ENCODE measurements around the gene TNRC18. TPM values are rescaled to one million over a fixed set of nuclear protein-coding genes. Genes with fewer than 3 reads are reported as not detected.
"Not testable (repeated sequence)": the region's sequence is repeated elsewhere in the genome, so short reads cannot be mapped to it uniquely, and the experiment has no call there.

The TNRC18 gene
- total RNA-seq, 6 donors from 2014 or later = 101 to 617 (median 128) TPM

DNA sequence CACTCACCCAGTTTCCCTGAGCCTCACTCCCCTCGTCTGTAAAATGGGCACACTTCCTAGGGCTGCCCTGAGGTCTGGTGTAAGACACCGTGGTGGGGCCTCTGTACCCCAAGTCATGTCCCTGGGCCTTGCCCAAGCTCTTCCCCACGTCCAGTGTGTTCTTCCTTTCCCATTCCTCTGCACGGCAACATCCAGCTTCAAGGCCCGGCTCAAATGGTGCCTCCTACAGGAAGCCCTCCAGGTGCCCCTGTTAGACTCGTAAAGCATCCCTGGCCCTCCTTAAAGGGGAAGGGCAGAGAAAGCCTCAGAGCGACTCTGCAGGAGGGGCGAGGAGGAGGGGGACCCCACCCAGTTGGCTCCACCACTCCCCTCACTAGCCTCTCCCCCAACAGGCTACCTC lies 132.3 kb downstream of the TNRC18 start:
- H3K4me1 ChIP-seq = no peaks in the 10 kb centered on the region
- ATAC-seq (ENCODE audit: low FRiP score in 2 of 2) = no peak
- no peaks in the 10 kb centered on the region for H3K36me3 ChIP-seq
- no peak for DNase-seq
- no peaks in the 10 kb centered on the region for H3K9me3 ChIP-seq
- H3K27ac ChIP-seq = no peak overlapping the region
- WGBS, 2 donors = 84% methylated on average over 6 to 7 of the region's 8 CpGs
- no peaks in the 10 kb centered on the region for H3K27me3 ChIP-seq
- H3K4me3 ChIP-seq = no peak overlapping the region
- no peak for TF ChIP-seq POLR2A (IDR thresholded peaks at IDR 0.05)
- TF ChIP-seq EP300 (IDR thresholded peaks at IDR 0.05) = no peak
- TF ChIP-seq, protein P1, sequence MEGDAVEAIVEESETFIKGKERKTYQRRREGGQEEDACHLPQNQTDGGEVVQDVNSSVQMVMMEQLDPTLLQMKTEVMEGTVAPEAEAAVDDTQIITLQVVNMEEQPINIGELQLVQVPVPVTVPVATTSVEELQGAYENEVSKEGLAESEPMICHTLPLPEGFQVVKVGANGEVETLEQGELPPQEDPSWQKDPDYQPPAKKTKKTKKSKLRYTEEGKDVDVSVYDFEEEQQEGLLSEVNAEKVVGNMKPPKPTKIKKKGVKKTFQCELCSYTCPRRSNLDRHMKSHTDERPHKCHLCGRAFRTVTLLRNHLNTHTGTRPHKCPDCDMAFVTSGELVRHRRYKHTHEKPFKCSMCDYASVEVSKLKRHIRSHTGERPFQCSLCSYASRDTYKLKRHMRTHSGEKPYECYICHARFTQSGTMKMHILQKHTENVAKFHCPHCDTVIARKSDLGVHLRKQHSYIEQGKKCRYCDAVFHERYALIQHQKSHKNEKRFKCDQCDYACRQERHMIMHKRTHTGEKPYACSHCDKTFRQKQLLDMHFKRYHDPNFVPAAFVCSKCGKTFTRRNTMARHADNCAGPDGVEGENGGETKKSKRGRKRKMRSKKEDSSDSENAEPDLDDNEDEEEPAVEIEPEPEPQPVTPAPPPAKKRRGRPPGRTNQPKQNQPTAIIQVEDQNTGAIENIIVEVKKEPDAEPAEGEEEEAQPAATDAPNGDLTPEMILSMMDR (IDR thresholded peaks at IDR 0.05) = no peak
- TF ChIP-seq POLR2AphosphoS5 (IDR thresholded peaks at IDR 0.05) = no peak

DNA sequence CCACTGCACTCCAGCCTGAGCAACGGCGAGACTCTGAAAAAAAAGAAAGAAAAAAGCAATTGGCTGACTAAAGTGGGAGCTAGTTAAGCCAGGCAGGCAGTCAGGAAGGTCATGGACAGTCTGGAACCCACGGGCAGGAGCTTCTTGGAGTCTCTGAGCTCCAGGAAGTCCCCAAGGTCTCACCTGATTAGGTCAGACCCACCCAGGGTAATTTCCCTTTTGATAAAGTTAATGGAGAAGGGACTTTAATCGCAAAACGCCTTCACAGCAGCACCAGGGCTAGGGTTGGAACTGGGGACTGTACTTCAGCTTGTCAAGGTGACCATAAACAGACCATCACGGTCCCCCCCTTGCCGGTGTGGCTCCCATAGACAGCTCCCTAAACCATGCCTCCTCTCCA lies 134.3 kb downstream of the TNRC18 start:
- Histone ChIP-seq H3K36me3 (no peaks in the 10 kb centered on the region), H3K9me3 (no peaks in the 10 kb centered on the region), H3K27me3 (peaks cover 0 to 3% (median 0%) of the 10 kb centered on the region in 4 donors), H3K27ac (no peak overlapping the region), H3K4me3 (no peak overlapping the region), H3K4me1 (peaks cover 0 to 5% (median 2%) of the 10 kb centered on the region in 4 donors)
- DNase-seq (no peak), ATAC-seq (ENCODE audit: low FRiP score in 2 of 2) (no peak)
- WGBS, 2 donors = 92% methylated on average over 5 to 7 of the region's 7 CpGs
- no peak for TF ChIP-seq POLR2A (IDR thresholded peaks at IDR 0.05)
- no peak for TF ChIP-seq EP300 (IDR thresholded peaks at IDR 0.05)
- TF ChIP-seq POLR2AphosphoS5 (IDR thresholded peaks at IDR 0.05) = no peak

DNA sequence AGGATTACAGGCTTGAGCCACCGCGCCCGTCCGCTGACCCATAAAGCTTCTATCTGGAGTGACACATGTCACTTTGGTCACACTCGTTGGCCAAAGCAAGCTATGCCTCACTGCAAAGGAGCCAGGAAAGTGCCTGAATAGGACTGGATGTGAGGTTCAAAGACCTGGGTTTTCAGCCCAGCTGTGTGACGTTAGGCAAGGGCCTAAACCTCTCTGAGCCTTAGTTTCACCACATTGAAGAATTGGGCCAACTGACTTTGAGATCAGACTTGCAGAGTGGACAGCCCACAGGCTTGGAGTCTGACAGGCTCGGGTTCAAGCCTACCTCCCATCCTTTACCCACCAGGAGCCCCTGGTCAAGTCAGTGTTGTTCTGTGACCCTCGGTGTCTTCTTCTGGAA lies 135.1 kb downstream of the TNRC18 start:
- not testable (repeated sequence) for DNase-seq; H3K9me3 ChIP-seq; H3K4me3 ChIP-seq; H3K36me3 ChIP-seq; ATAC-seq (ENCODE audit: low FRiP score in 2 of 2); H3K27ac ChIP-seq; H3K27me3 ChIP-seq
- peaks cover 2 to 11% (median 5%) of the 10 kb centered on the region in 4 donors for H3K4me1 ChIP-seq
- 93 to 95% methylated on average over 8 of the region's 8 CpGs for WGBS, 2 donors

DNA sequence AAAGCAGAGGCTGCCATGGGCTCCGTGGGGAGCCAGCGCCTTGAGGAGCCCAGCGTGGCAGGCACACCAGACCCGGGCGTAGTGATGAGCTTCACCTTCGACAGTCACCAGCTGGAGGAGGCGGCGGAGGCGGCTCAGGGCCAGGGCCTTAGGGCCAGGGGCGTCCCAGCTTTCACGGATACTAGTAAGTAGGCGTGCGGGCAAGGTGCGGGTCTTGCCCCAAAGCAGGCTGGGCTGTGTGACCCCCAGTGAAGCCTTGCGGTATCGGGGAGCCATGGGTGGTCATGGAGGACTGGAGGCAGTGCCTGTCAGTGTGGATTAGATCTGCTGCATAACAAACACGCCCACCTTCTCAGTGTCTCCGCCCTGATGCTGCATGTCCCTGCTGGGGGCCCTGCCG lies 135.8 kb downstream of the TNRC18 start:
- no peak overlapping the region for H3K27ac ChIP-seq
- H3K27me3 ChIP-seq = peaks cover 0 to 6% (median 2%) of the 10 kb centered on the region in 4 donors
- no peak overlapping the region for H3K4me3 ChIP-seq
- ATAC-seq (ENCODE audit: low FRiP score in 2 of 2) (no peak), DNase-seq (no peak)
- no peaks in the 10 kb centered on the region for H3K9me3 ChIP-seq
- TF ChIP-seq, protein P1 (IDR thresholded peaks at IDR 0.05) = no peak
- TF ChIP-seq EP300 (IDR thresholded peaks at IDR 0.05) = no peak
- no peak for TF ChIP-seq POLR2AphosphoS5 (IDR thresholded peaks at IDR 0.05)
- no peak for TF ChIP-seq POLR2A (IDR thresholded peaks at IDR 0.05)
- no peaks in the 10 kb centered on the region for H3K36me3 ChIP-seq
- WGBS, 2 donors = 94 to 96% methylated on average over 19 of the region's 19 CpGs
- H3K4me1 ChIP-seq = peaks cover 7 to 17% (median 10%) of the 10 kb centered on the region in 4 donors

DNA sequence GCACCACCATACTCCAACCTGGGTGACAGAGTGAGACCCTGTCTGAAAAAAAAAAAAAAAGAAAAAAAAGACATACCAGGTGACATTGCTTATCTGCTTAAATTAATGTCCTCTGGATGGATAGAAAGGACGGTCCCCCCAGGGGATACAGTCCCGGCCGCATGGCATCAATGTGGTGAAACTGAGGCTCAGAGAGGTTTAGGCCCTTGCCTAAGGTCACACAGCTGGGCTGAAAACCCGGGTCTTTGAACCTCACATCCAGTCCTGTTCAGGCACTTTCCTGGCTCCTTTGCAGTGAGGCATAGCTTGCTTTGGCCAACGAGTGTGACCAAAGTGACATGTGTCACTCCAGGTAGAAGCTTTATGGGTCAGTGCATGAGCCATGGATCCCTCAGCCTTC lies 136.3 kb downstream of the TNRC18 start:
- H3K4me3 ChIP-seq; DNase-seq; ATAC-seq (ENCODE audit: low FRiP score in 2 of 2); H3K9me3 ChIP-seq; H3K27me3 ChIP-seq; H3K27ac ChIP-seq; H3K36me3 ChIP-seq: not testable (repeated sequence)
- 85 to 93% methylated on average over 5 of the region's 5 CpGs for whole genome bisulfite sequencing, 2 donors
- peaks cover 7 to 17% (median 10%) of the 10 kb centered on the region in 4 donors for H3K4me1 ChIP-seq

DNA sequence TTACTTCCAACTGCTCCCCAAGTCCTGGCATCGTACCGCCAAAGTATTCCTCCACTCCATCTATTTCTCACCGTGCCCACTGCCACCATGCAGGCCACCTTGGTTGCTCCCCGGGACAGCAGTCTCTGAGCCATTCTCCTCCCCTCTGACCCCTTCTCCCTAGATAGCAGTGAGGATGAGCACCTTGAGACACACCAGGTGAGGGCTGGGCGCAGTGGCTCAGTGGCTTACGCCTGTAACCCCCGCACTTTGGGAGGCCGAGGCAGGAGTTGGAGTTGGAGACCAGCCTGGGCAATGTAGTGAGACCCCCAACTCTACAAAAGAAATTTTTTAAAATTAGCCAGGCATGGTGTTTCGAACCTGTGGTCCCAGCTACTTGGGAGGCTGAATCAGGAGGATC lies 136.7 kb downstream of the TNRC18 start:
- TF ChIP-seq EP300 (IDR thresholded peaks at IDR 0.05) (no peak), POLR2AphosphoS5 (IDR thresholded peaks at IDR 0.05) (no peak), POLR2A (IDR thresholded peaks at IDR 0.05) (no peak)
- TF ChIP-seq, protein P1 (IDR thresholded peaks at IDR 0.05) = no peak
- Histone ChIP-seq H3K4me1 (peaks cover 7 to 17% (median 10%) of the 10 kb centered on the region in 4 donors), H3K27me3 (peaks cover 0 to 6% (median 2%) of the 10 kb centered on the region in 4 donors), H3K9me3 (no peaks in the 10 kb centered on the region), H3K4me3 (no peak overlapping the region), H3K36me3 (no peaks in the 10 kb centered on the region), H3K27ac (no peak overlapping the region)
- WGBS, 2 donors = 95 to 96% methylated on average over 5 to 9 of the region's 9 CpGs
- DNase-seq (no peak), ATAC-seq (ENCODE audit: low FRiP score in 2 of 2) (no peak)
